CD14-positive monocyte (primary cell): ENCODE results near the gene FGGY. TPM values are rescaled to one million over a fixed set of nuclear protein-coding genes. Genes with fewer than 3 reads are reported as not detected.

Experiments
- DNase-seq, 3 donors: peaks; one replicate each; pipeline ENCODE4 v3.0.0-alpha.2; 2011 to 2022
- H2AFZ ChIP-seq: 2 replicates; pipeline ENCODE4 v1.6.0; 2012; ENCODE audit warnings: mild to moderate bottlenecking, low read depth, low read length, inconsistent platforms; ENCODE audit not compliant: insufficient read depth, poor library complexity, severe bottlenecking
- H3K27ac ChIP-seq, 2 donors: 1 replicate in 1 of 2; 2 replicates in 1 of 2; pipeline ENCODE4 v1.5.1; 2012 to 2013; ENCODE audit warnings: low read length in 2 of 2, control low read depth in 1 of 2, inconsistent platforms in 1 of 2, low read depth in 1 of 2, mild to moderate bottlenecking in 1 of 2
- H3K27me3 ChIP-seq, 2 donors: one replicate each; pipeline versions ENCODE4 v1.6.0 to v1.6.1; 2011 to 2013; ENCODE audit warnings: low read length in 2 of 2; ENCODE audit not compliant: control insufficient read depth in 2 of 2, insufficient read depth in 2 of 2
- H3K36me3 ChIP-seq, 2 donors: replicated peaks in 1 of 2; 1 replicate in 1 of 2; 2 replicates in 1 of 2; pipeline versions ENCODE4 v1.5.1 to v1.6.1; 2012 to 2013; ENCODE audit warnings: low read length in 2 of 2, control low read depth in 1 of 2, inconsistent platforms in 1 of 2, mild to moderate bottlenecking in 1 of 2; ENCODE audit not compliant: insufficient read depth in 2 of 2, control insufficient read depth in 1 of 2
- H3K4me1 ChIP-seq, 2 donors: 1 replicate in 1 of 2; 2 replicates in 1 of 2; pipeline versions ENCODE4 v1.5.1 to v1.6.1; 2012 to 2013; ENCODE audit warnings: low read length in 2 of 2, control low read depth in 1 of 2, inconsistent platforms in 1 of 2, mild to moderate bottlenecking in 1 of 2, moderate library complexity in 1 of 2; ENCODE audit not compliant: insufficient read depth in 2 of 2, control insufficient read depth in 1 of 2
- H3K4me2 ChIP-seq: replicated peaks from 2 replicates; pipeline ENCODE3; 2012; ENCODE audit warnings: low read length, moderate library complexity, mild to moderate bottlenecking; ENCODE audit not compliant: poor library complexity, severe bottlenecking; ENCODE audit errors: extremely low read depth
- H3K4me3 ChIP-seq, 3 experiments: fragments of 200-600 bp in 1 of 3; sonication (generic) in 1 of 3; replicated peaks in 1 of 3; 1 replicate in 2 of 3; 2 replicates in 1 of 3; pipeline ENCODE4 v1.5.1; 2011 to 2013; ENCODE audit warnings: low read length in 3 of 3, mild to moderate bottlenecking in 3 of 3, control low read depth in 2 of 3, low read depth in 2 of 3, inconsistent platforms in 1 of 3, moderate library complexity in 1 of 3
- H3K79me2 ChIP-seq: 2 replicates; pipeline ENCODE4 v1.6.0; 2012; ENCODE audit warnings: mild to moderate bottlenecking, control low read depth, inconsistent platforms, low read length, moderate library complexity; ENCODE audit not compliant: insufficient read depth
- H3K9ac ChIP-seq: 2 replicates; pipeline ENCODE4 v1.6.0; 2017; ENCODE audit warnings: low read length, mild to moderate bottlenecking; ENCODE audit not compliant: insufficient read depth, poor library complexity, severe bottlenecking
- H3K9me3 ChIP-seq, 2 donors: replicated peaks in 1 of 2; 1 replicate in 1 of 2; 2 replicates in 1 of 2; pipeline versions ENCODE4 v1.5.1 to v1.6.1; 2012 to 2013; ENCODE audit warnings: low read length in 2 of 2, control low read depth in 1 of 2; ENCODE audit not compliant: control insufficient read depth in 1 of 2, insufficient read depth in 1 of 2
- H4K20me1 ChIP-seq: 2 replicates; pipeline ENCODE4 v1.6.0; 2012; ENCODE audit warnings: mild to moderate bottlenecking, low read length, control low read depth, moderate library complexity; ENCODE audit not compliant: insufficient read depth
- H3K27ac Mint-ChIP-seq, 7 donors: one replicate each; pipeline ENCODE4 v1.8.0; 2020; ENCODE audit warnings: mild to moderate bottlenecking in 7 of 7, mixed read lengths in 7 of 7, moderate library complexity in 6 of 7, inconsistent platforms in 2 of 7
- H3K27me3 Mint-ChIP-seq, 3 donors: one replicate each; pipeline ENCODE4 v1.8.0; 2021 to 2022; ENCODE audit warnings: low read depth in 3 of 3, mild to moderate bottlenecking in 3 of 3, mixed read lengths in 3 of 3, moderate library complexity in 3 of 3, inconsistent platforms in 1 of 3
- H3K36me3 Mint-ChIP-seq, 2 donors: one replicate each; pipeline ENCODE4 v1.8.0; 2020; ENCODE audit warnings: mixed read lengths in 2 of 2, inconsistent platforms in 1 of 2, mild to moderate bottlenecking in 1 of 2
- H3K4me1 Mint-ChIP-seq: one replicate; pipeline ENCODE4 v1.8.0; 2020; ENCODE audit warnings: mild to moderate bottlenecking, mixed read lengths
- H3K4me3 Mint-ChIP-seq, 2 donors: one replicate each; pipeline ENCODE4 v1.8.0; 2020; ENCODE audit warnings: mild to moderate bottlenecking in 2 of 2, mixed read lengths in 2 of 2, moderate library complexity in 1 of 2
- H3K9me3 Mint-ChIP-seq, 7 donors: one replicate each; pipeline ENCODE4 v1.8.0; 2020 to 2022; ENCODE audit warnings: mixed read lengths in 7 of 7, mild to moderate bottlenecking in 6 of 7, moderate library complexity in 6 of 7, inconsistent platforms in 2 of 7
- CTCF ChIP-seq: fragments of 200-600 bp; IDR thresholded peaks from one replicate; pipeline ENCODE4 v1.8.0; 2022; ENCODE audit warnings: antibody characterized with exemption, mild to moderate bottlenecking
- WGBS: methylation state at CpG from one replicate; pipeline ENCODE4 v1.1.5; 2013; ENCODE audit warnings: missing lambda C conversion rate; ENCODE audit not compliant: insufficient coverage; 5-methylcytosine and 5-hydroxymethylcytosine counted together
- intact Hi-C, 2 donors: fragments of 100-400 bp; cut with micrococcal nuclease; formaldehyde crosslinking; loops; one replicate each; pipeline versions ENCODE4 v1.15.0 to v1.15.1; 2023
- polyA plus RNA-seq, 3 donors: library from polyadenylated mRNA; depleted of rRNA in 1 of 3; unstranded in 2 of 3; stranded (reverse) in 1 of 3; fragments of 300-500 nt in 2 of 3; fragments of >200 nt in 1 of 3; fragmentation: Illumina TruSeq in 2 of 3; gene quantifications; 1 replicate in 2 of 3; 2 replicates in 1 of 3; pipeline ENCODE4 v1.2.3, GENCODE V29; 2012 to 2021

The FGGY gene
- polyA plus RNA-seq, 3 donors = 2.3 to 4.3 (median 2.9) TPM

GRCh38 chr1:59625384-59625783 lies 328.5 kb downstream of the FGGY start:
- Histone ChIP-seq H2AFZ (no peak overlapping the region), H3K4me1 (no peaks in the 10 kb centered on the region), H3K79me2 (no peaks in the 10 kb centered on the region), H4K20me1 (no peaks in the 10 kb centered on the region), H3K9ac (no peak overlapping the region), H3K9me3 (no peaks in the 10 kb centered on the region), H3K27me3 (no peaks in the 10 kb centered on the region), H3K27ac (no peak overlapping the region), H3K36me3 (no peaks in the 10 kb centered on the region), H3K4me3 (no peak overlapping the region), H3K4me2 (no peak overlapping the region)
- Mint-ChIP-seq H3K4me1 (no peaks in the 10 kb centered on the region), H3K27me3 (no peaks in the 10 kb centered on the region), H3K27ac (no peak overlapping the region), H3K9me3 (peaks cover 0 to 5% (median 0%) of the 10 kb centered on the region in 7 donors), H3K4me3 (no peak overlapping the region), H3K36me3 (no peaks in the 10 kb centered on the region)
- intact Hi-C loops = no loop called here
- DNase-seq = no peak
- no peak for TF ChIP-seq CTCF

- Histone ChIP-seq H3K27ac (no peak overlapping the region), H3K4me1 (peaks cover 6 to 8% of the 10 kb centered on the region in 2 donors), H2AFZ (no peak overlapping the region), H3K36me3 (no peaks in the 10 kb centered on the region), H3K27me3 (no peaks in the 10 kb centered on the region), H3K79me2 (no peaks in the 10 kb centered on the region), H4K20me1 (no peaks in the 10 kb centered on the region), H3K4me2 (no peak overlapping the region), H3K9ac (no peak overlapping the region), H3K9me3 (no peaks in the 10 kb centered on the region), H3K4me3 (no peak overlapping the region)
- DNase-seq = no peak
- Mint-ChIP-seq H3K9me3 (peaks cover 0 to 4% (median 0%) of the 10 kb centered on the region in 7 donors), H3K27ac (no peak overlapping the region), H3K4me3 (no peak overlapping the region), H3K36me3 (no peaks in the 10 kb centered on the region), H3K4me1 (peaks cover 9% of the 10 kb centered on the region), H3K27me3 (peaks cover 0 to 6% (median 2%) of the 10 kb centered on the region in 3 donors)
- WGBS = 100% methylated on average over 1 of the region's 1 CpG
- intact Hi-C loops = no loop called here
- TF ChIP-seq CTCF = no peak
Observed at GRCh38 chr1:59631561-59632255, 334.8 kb downstream of the FGGY start.
